NCI-H1694 treated with DMSO at 0.1 percent for 48 hours (cell line): ENCODE results near the gene IL1RL2.

Source experiments
- DNase-seq: peaks from one replicate; lab custom pipeline; 2025; lab: John Stamatoyannopoulos, UW

The IL1RL2 gene

GRCh38 chr2:102186791-102187495, at the start of gene IL1RL2:
TSS of gene IL1RL2 (plus strand) at chr2:102187023. CDS start at chr2:102187868, 845 bp downstream.
- no peak for DNase-seq

GRCh38 chr2:102137138-102137537, 49.7 kb upstream of the IL1RL2 start:
- DNase-seq: no peak

GRCh38 chr2:102138331-102138730, 48.5 kb upstream of the IL1RL2 start:
- no peak for DNase-seq

GRCh38 chr2:102139851-102140250, 47.0 kb upstream of the IL1RL2 start:
- DNase-seq: no peak

GRCh38 chr2:102140377-102140776, 46.4 kb upstream of the IL1RL2 start:
- DNase-seq: no peak

- DNase-seq: no peak
These were observed 45.5 kb upstream of the IL1RL2 start for GRCh38 chr2:102141011-102141943.

- DNase-seq: no peak
These were observed 44.6 kb upstream of the IL1RL2 start, which contains the start of gene IL1R1 for GRCh38 chr2:102141970-102142828. TSS of gene IL1R1 (plus strand) at chr2:102142746. CDS start at chr2:102157725, 14,979 bp downstream.

- DNase-seq: no peak
These were observed 43.9 kb upstream of the IL1RL2 start for GRCh38 chr2:102142829-102143449.

- no peak for DNase-seq
These were observed 43.3 kb upstream of the IL1RL2 start for GRCh38 chr2:102143450-102143985.

- no peak for DNase-seq
These were observed 42.7 kb upstream of the IL1RL2 start for GRCh38 chr2:102144128-102144527.

- no peak for DNase-seq
These were observed 41.7 kb upstream of the IL1RL2 start for GRCh38 chr2:102145107-102145506.

- no peak for DNase-seq
These were observed 40.9 kb upstream of the IL1RL2 start for GRCh38 chr2:102145934-102146333.

GRCh38 chr2:102147935-102148334, 38.9 kb upstream of the IL1RL2 start:
- no peak for DNase-seq

GRCh38 chr2:102149243-102149642, 37.6 kb upstream of the IL1RL2 start:
- DNase-seq: no peak

- no peak for DNase-seq
These were observed 37.0 kb upstream of the IL1RL2 start for GRCh38 chr2:102149644-102150455.

- DNase-seq: no peak
These were observed 32.5 kb upstream of the IL1RL2 start for GRCh38 chr2:102154364-102154763.

- DNase-seq: no peak
These were observed 31.7 kb upstream of the IL1RL2 start for GRCh38 chr2:102154946-102155702.

GRCh38 chr2:102155703-102156515, 30.9 kb upstream of the IL1RL2 start:
- DNase-seq: no peak
